Neural cell (in vitro differentiated cells): ENCODE results near the gene UBP1. TPM values are rescaled to one million over a fixed set of nuclear protein-coding genes. Genes with fewer than 3 reads are reported as not detected.

Experiments used
- H2AFZ ChIP-seq: fragments of 200-600, 300-800 bp; sonication (generic), shearing (Covaris generic); 2 replicates; pipeline ENCODE4 v1.6.0; 2014; ENCODE audit warnings: low read depth, mild to moderate bottlenecking, antibody characterized with exemption, low read length, moderate library complexity
- H3F3A ChIP-seq: fragments of 200-600 bp; shearing (Covaris generic); 2 replicates; pipeline ENCODE4 v1.6.1; 2016; ENCODE audit warnings: mild to moderate bottlenecking, moderate library complexity, mixed read lengths, antibody characterized with exemption, low read length; ENCODE audit not compliant: insufficient read depth, poor library complexity, severe bottlenecking
- H3K27ac ChIP-seq: fragments of 200-600, 300-800 bp; sonication (generic), shearing (Covaris generic); 2 replicates; pipeline ENCODE4 v1.5.1; 2014; ENCODE audit warnings: mild to moderate bottlenecking, low read length, moderate library complexity
- H3K27me3 ChIP-seq: fragments of 300-800, 200-600 bp; sonication (generic), shearing (Covaris generic); 2 replicates; pipeline ENCODE4 v1.6.0; 2014; ENCODE audit warnings: mild to moderate bottlenecking, low read depth, low read length, moderate library complexity; ENCODE audit not compliant: insufficient read depth
- H3K36me3 ChIP-seq: fragments of 300-800, 200-600 bp; sonication (generic), shearing (Covaris generic); 2 replicates; pipeline ENCODE4 v1.5.1; 2014; ENCODE audit warnings: mild to moderate bottlenecking, antibody characterized with exemption, low read length, moderate library complexity; ENCODE audit not compliant: insufficient read depth
- H3K4me2 ChIP-seq: fragments of 300-800, 200-600 bp; sonication (generic), shearing (Covaris generic); 2 replicates; pipeline ENCODE4 v1.6.0; 2014; ENCODE audit warnings: mild to moderate bottlenecking, low read length
- H3K4me3 ChIP-seq: fragments of 300-800, 200-600 bp; sonication (generic), shearing (Covaris generic); 2 replicates; pipeline ENCODE4 v1.5.1; 2014; ENCODE audit warnings: mild to moderate bottlenecking, low read length, moderate library complexity
- H3K79me2 ChIP-seq: fragments of 200-600 bp; shearing (Covaris generic); replicated peaks from 2 replicates; pipeline ENCODE4 v1.6.0; 2014; ENCODE audit warnings: mild to moderate bottlenecking, low read length, moderate library complexity; ENCODE audit not compliant: insufficient read depth
- H3K9ac ChIP-seq: fragments of 300-800, 200-600 bp; sonication (generic), shearing (Covaris generic); 2 replicates; pipeline ENCODE4 v1.6.1; 2016; ENCODE audit warnings: mild to moderate bottlenecking, low read length, mixed read lengths
- H3K9me2 ChIP-seq: fragments of 200-600 bp; shearing (Covaris generic); 2 replicates; pipeline ENCODE4 v1.6.1; 2016; ENCODE audit warnings: mild to moderate bottlenecking, low read length, mixed read lengths; ENCODE audit not compliant: insufficient read depth
- H3K9me3 ChIP-seq: fragments of 200-600, 300-800 bp; sonication (generic), shearing (Covaris generic); 2 replicates; pipeline ENCODE4 v1.6.1; 2016; ENCODE audit warnings: mild to moderate bottlenecking, mixed run types, low read length, moderate library complexity, mixed read lengths
- H4K20me1 ChIP-seq: fragments of 200-600 bp; shearing (Covaris generic); 2 replicates; pipeline ENCODE4 v1.6.1; 2016; ENCODE audit warnings: mild to moderate bottlenecking, mixed run types; ENCODE audit not compliant: insufficient read depth
- CTCF ChIP-seq: fragments of 450-650 bp; IDR thresholded peaks from 2 replicates; pipeline ENCODE4 v1.5.1; 2014; ENCODE audit warnings: antibody characterized with exemption, mild to moderate bottlenecking, moderate library complexity; ENCODE audit not compliant: poor library complexity, severe bottlenecking
- EP300 ChIP-seq: fragments of 450-650 bp; conservative IDR thresholded peaks from 2 replicates; pipeline ENCODE4 v1.6.1; 2014; ENCODE audit warnings: antibody characterized with exemption, mild to moderate bottlenecking, moderate library complexity; ENCODE audit not compliant: poor library complexity, severe bottlenecking
- EZH2 ChIP-seq: fragments of 200-600, 300-800 bp; shearing (Covaris generic), sonication (generic); IDR thresholded peaks from 2 replicates; pipeline ENCODE4 v1.6.1; 2014; ENCODE audit warnings: antibody characterized with exemption, low read length, borderline replicate concordance, mild to moderate bottlenecking; ENCODE audit not compliant: insufficient read depth, poor library complexity, severe bottlenecking
- MXI1 ChIP-seq: fragments of 450-650 bp; conservative IDR thresholded peaks from 2 replicates; pipeline ENCODE4 v1.6.1; 2014; ENCODE audit warnings: antibody characterized with exemption, mild to moderate bottlenecking; ENCODE audit not compliant: poor library complexity, severe bottlenecking
- POLR2AphosphoS5 ChIP-seq: IDR thresholded peaks from 2 replicates; pipeline ENCODE4 v1.6.1; 2012
- RAD21 ChIP-seq: fragments of 450-650 bp; conservative IDR thresholded peaks from 2 replicates; pipeline ENCODE4 v1.6.1; 2014; ENCODE audit warnings: antibody characterized with exemption, mild to moderate bottlenecking, moderate library complexity
- REST ChIP-seq: IDR thresholded peaks from 2 replicates; pipeline ENCODE4 v1.6.1; 2012; ENCODE audit warnings: borderline replicate concordance
- SMC3 ChIP-seq: fragments of 450-650 bp; conservative IDR thresholded peaks from 2 replicates; pipeline ENCODE4 v1.6.1; 2014; ENCODE audit warnings: antibody characterized with exemption, mild to moderate bottlenecking, moderate library complexity; ENCODE audit not compliant: poor library complexity
- TAF1 ChIP-seq: IDR thresholded peaks from 2 replicates; pipeline ENCODE4 v1.6.1; 2012; ENCODE audit warnings: low read depth
- polyA plus RNA-seq: library from polyadenylated mRNA; depleted of rRNA; stranded (reverse); fragments of >200 nt; gene quantifications from 2 replicates; pipeline ENCODE4 v1.2.3, GENCODE V29; 2014

Gene UBP1
- polyA plus RNA-seq, 1 donor from 2014 or later = 74.2 TPM

GRCh38 chr3:33360136-33360825 is 79.9 kb downstream of the UBP1 start:
- no peaks in the 10 kb centered on the region for H4K20me1 ChIP-seq
- H3F3A ChIP-seq = no peaks in the 10 kb centered on the region
- H3K79me2 ChIP-seq = no peaks in the 10 kb centered on the region
- H3K9me3 ChIP-seq = no peaks in the 10 kb centered on the region
- no peak overlapping the region for H3K9ac ChIP-seq
- no peak overlapping the region for H3K4me2 ChIP-seq
- no peak for TF ChIP-seq TAF1
- H3K4me3 ChIP-seq = no peak overlapping the region
- no peaks in the 10 kb centered on the region for H3K9me2 ChIP-seq
- no peaks in the 10 kb centered on the region for H3K27me3 ChIP-seq
- no peak overlapping the region for H2AFZ ChIP-seq
- H3K27ac ChIP-seq = no peak overlapping the region
- peaks cover 4% of the 10 kb centered on the region for H3K36me3 ChIP-seq

GRCh38 chr3:33358172-33358781 is 81.9 kb downstream of the UBP1 start:
- no peak overlapping the region for H3K4me3 ChIP-seq
- TF ChIP-seq MXI1 (no peak), CTCF (no peak), SMC3 (no peak), POLR2AphosphoS5 (no peak), RAD21 (no peak), EZH2 (no peak)
- no peaks in the 10 kb centered on the region for H3K9me3 ChIP-seq
- H3K9ac ChIP-seq = no peak overlapping the region
- no peak overlapping the region for H3K27ac ChIP-seq
- H3K36me3 ChIP-seq = peaks cover 4% of the 10 kb centered on the region
- no peaks in the 10 kb centered on the region for H3F3A ChIP-seq
- no peaks in the 10 kb centered on the region for H4K20me1 ChIP-seq
- no peak overlapping the region for H2AFZ ChIP-seq
- H3K27me3 ChIP-seq = no peaks in the 10 kb centered on the region
- H3K79me2 ChIP-seq = no peaks in the 10 kb centered on the region
- H3K4me2 ChIP-seq = no peak overlapping the region
- no peaks in the 10 kb centered on the region for H3K9me2 ChIP-seq

- no peaks in the 10 kb centered on the region for H3K79me2 ChIP-seq
- H2AFZ ChIP-seq = no peak overlapping the region
- H3K9ac ChIP-seq = no peak overlapping the region
- H4K20me1 ChIP-seq = no peaks in the 10 kb centered on the region
- peaks cover 4% of the 10 kb centered on the region for H3K36me3 ChIP-seq
- no peaks in the 10 kb centered on the region for H3K9me2 ChIP-seq
- H3K4me3 ChIP-seq = no peak overlapping the region
- H3K9me3 ChIP-seq = no peaks in the 10 kb centered on the region
- H3K4me2 ChIP-seq = no peak overlapping the region
- H3K27me3 ChIP-seq = no peaks in the 10 kb centered on the region
- no peak for TF ChIP-seq POLR2AphosphoS5
- H3F3A ChIP-seq = no peaks in the 10 kb centered on the region
- H3K27ac ChIP-seq = no peak overlapping the region
Measured at GRCh38 chr3:33355611-33356010, 84.6 kb downstream of the UBP1 start.

GRCh38 chr3:33339758-33340157 is 100.4 kb downstream of the UBP1 start:
- H3K79me2 ChIP-seq = no peaks in the 10 kb centered on the region

More at GRCh38 chr3:33339758-33340157, 100.4 kb downstream of the UBP1 start:
- H3K27me3 ChIP-seq = no peaks in the 10 kb centered on the region
- H3K9ac ChIP-seq = no peak overlapping the region
- no peaks in the 10 kb centered on the region for H3K9me3 ChIP-seq
- no peak overlapping the region for H2AFZ ChIP-seq
- H3F3A ChIP-seq = no peaks in the 10 kb centered on the region
- H3K36me3 ChIP-seq = no peaks in the 10 kb centered on the region
- H4K20me1 ChIP-seq = no peaks in the 10 kb centered on the region
- no peak overlapping the region for H3K4me2 ChIP-seq
- H3K9me2 ChIP-seq = no peaks in the 10 kb centered on the region
- no peak overlapping the region for H3K27ac ChIP-seq
- no peak for TF ChIP-seq CTCF
- TF ChIP-seq MXI1 = no peak
- TF ChIP-seq EZH2 = no peak
- TF ChIP-seq REST = no peak
- no peak for TF ChIP-seq RAD21
- TF ChIP-seq SMC3 = no peak
- TF ChIP-seq POLR2AphosphoS5 = no peak
- TF ChIP-seq EP300 = no peak
- no peak for TF ChIP-seq TAF1
- H3K4me3 ChIP-seq = no peak overlapping the region
